K562 (cell line): ENCODE results near the gene GTPBP1. TPM values are rescaled to one million over a fixed set of nuclear protein-coding genes. Genes with fewer than 3 reads are reported as not detected.

Experiments used
- GTF2A2 ChIP-seq: IDR thresholded peaks from 2 replicates; pipeline ENCODE4 v1.6.1; 2016; ENCODE audit warnings: mild to moderate bottlenecking, missing genetic modification characterization, missing compliant biosample characterization
- MCM5 ChIP-seq: fragments of 450-650 bp; IDR thresholded peaks from 2 replicates; pipeline ENCODE4 v1.6.1; 2016; ENCODE audit warnings: low read depth
- MTF1 ChIP-seq: fragments of 250-450 bp; sonication (Bioruptor Pico); IDR thresholded peaks from 2 replicates; pipeline ENCODE4 v1.9.0; 2021; ENCODE audit warnings: moderate library complexity, mild to moderate bottlenecking, inconsistent platforms, borderline replicate concordance
- POLR2B ChIP-seq: fragments of 450-650 bp; IDR thresholded peaks from 2 replicates; pipeline ENCODE4 v1.6.1; 2018; ENCODE audit warnings: low read depth; ENCODE audit not compliant: partially characterized antibody
- PYGO2 ChIP-seq: fragments of 450-650 bp; IDR thresholded peaks from 2 replicates; pipeline ENCODE4 v1.6.1; 2016; ENCODE audit warnings: mild to moderate bottlenecking, missing genetic modification characterization, moderate library complexity, missing compliant biosample characterization
- SAP30 ChIP-seq: fragments of 200-600 bp; sonication (generic); IDR thresholded peaks from 2 replicates; pipeline ENCODE4 v1.6.1; 2012; ENCODE audit warnings: borderline replicate concordance, low read depth, mild to moderate bottlenecking, moderate library complexity, low read length, control low read depth, inconsistent platforms; ENCODE audit not compliant: insufficient read depth, poor library complexity, severe bottlenecking
- TCF7 ChIP-seq: sonication (generic); IDR thresholded peaks from 2 replicates; pipeline ENCODE4 v1.6.1; 2016; ENCODE audit warnings: antibody characterized with exemption, borderline replicate concordance
- polyA plus RNA-seq, 8 experiments: library from polyadenylated mRNA; depleted of rRNA in 4 of 8; stranded (reverse) in 5 of 8; unstranded in 3 of 8; fragments of >200 nt; fragmentation: Nextera tagmentation in 2 of 8; fragmentation: Illumina TruSeq in 1 of 8; extraction: Ambion mirVana in 2 of 8; extraction: Trizol in 1 of 8; gene quantifications; 2 replicates each; pipeline versions ENCODE4 v1.2.1 to v1.2.3, GENCODE V29; 2011 to 2014; ENCODE audit warnings: inconsistent platforms in 1 of 8, missing spikeins in 1 of 8
- total RNA-seq, 7 experiments: library from RNA; depleted of rRNA in 6 of 7; stranded (reverse); fragments of >200 nt in 6 of 7; fragmentation: Illumina TruSeq in 2 of 7; extraction: Trizol in 2 of 7; gene quantifications; 2 replicates each; pipeline versions ENCODE4 v1.2.1 to v1.2.3, GENCODE V29; 2011 to 2021; ENCODE audit warnings: low replicate concordance in 1 of 7
- TF ChIP-seq, protein P1 (sequence below), 2 experiments: fragments of 450-650 bp; conservative IDR thresholded peaks; 2 replicates each; pipeline ENCODE4 v1.6.1; 2017; ENCODE audit warnings: mild to moderate bottlenecking in 2 of 2, moderate library complexity in 2 of 2
- TF ChIP-seq, protein P2 (sequence below): fragments of 450-650 bp; IDR thresholded peaks from 2 replicates; pipeline ENCODE4 v1.7.0; 2016; ENCODE audit warnings: borderline replicate concordance
- TF ChIP-seq, protein P3 (sequence below): fragments of 450-650 bp; IDR thresholded peaks from 2 replicates; pipeline ENCODE4 v1.6.1; 2016; ENCODE audit warnings: missing biosample characterization, missing genetic modification characterization
- TF ChIP-seq, protein P4 (sequence below): sonication (generic); formaldehyde crosslinking; IDR thresholded peaks from 2 replicates; pipeline ENCODE4 v1.8.0; 2022; ENCODE audit warnings: missing genetic modification reagents, mild to moderate bottlenecking, borderline replicate concordance

GTPBP1 gene
- total and polyA plus RNA-seq, 9 of the 15 experiments (the other 6 are each of a cell fraction or from before 2014, with no cell fraction given), result 0.83 to 53.2 (median 23.3) TPM

DNA sequence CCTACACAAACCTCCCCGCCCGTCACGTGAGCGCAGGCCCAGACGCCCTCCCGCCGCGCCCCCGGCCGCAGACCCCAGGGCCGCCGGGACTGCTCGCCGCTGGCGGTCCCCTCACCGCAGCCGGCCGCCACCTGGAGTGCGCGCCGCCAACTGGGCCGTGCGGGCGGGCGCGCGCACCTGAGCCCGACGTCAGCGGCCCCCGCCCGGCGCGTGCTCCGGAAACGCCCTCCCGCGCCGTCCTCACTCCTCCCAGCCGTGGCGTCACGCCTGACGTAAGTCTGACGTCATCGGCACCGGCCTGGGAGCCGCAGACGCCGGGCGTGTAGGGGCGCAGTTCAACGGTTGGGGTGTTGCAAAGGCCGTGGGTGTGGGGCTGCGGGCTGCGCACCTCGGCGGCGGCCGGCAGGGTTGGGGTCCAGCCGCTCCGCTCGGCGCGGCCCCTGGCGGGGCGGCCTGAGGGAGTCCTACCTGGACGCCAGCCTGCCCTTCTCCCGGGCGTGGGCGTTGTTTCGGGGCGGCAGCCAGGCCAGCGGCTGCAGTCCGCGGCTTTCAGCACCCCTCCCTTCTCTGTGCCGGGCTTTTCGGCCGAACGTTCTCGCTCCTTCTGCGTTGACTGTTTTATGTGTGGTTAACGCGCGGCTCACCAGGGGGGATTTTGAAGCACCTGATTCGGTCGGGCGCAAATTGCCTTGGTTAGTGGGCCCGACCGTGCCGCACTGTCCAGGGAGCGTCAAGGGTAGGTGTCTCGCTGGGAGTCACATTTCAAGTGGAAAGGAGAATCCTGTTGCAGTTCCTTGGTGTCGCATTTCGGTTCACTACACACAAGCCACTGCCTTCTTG, 4.7 kb upstream of the GTPBP1 start, which contains the start of gene JOSD1 (continued):
- TF ChIP-seq, protein P1, sequence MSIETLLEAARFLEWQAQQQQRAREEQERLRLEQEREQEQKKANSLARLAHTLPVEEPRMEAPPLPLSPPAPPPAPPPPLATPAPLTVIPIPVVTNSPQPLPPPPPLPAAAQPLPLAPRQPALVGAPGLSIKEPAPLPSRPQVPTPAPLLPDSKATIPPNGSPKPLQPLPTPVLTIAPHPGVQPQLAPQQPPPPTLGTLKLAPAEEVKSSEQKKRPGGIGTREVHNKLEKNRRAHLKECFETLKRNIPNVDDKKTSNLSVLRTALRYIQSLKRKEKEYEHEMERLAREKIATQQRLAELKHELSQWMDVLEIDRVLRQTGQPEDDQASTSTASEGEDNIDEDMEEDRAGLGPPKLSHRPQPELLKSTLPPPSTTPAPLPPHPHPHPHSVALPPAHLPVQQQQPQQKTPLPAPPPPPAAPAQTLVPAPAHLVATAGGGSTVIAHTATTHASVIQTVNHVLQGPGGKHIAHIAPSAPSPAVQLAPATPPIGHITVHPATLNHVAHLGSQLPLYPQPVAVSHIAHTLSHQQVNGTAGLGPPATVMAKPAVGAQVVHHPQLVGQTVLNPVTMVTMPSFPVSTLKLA (conservative IDR thresholded peaks at IDR 0.05), result peak; percentile 38 to 79; a peak in 3 of 4 replicates
- TF ChIP-seq POLR2B (no peak), TCF7 (no peak), MTF1 (CRISPR knock-in tag) (no peak), SAP30 (no peak), MCM5 (no peak), PYGO2 (tag) (no peak), GTF2A2 (tag) (no peak)
- TF ChIP-seq, protein P2, sequence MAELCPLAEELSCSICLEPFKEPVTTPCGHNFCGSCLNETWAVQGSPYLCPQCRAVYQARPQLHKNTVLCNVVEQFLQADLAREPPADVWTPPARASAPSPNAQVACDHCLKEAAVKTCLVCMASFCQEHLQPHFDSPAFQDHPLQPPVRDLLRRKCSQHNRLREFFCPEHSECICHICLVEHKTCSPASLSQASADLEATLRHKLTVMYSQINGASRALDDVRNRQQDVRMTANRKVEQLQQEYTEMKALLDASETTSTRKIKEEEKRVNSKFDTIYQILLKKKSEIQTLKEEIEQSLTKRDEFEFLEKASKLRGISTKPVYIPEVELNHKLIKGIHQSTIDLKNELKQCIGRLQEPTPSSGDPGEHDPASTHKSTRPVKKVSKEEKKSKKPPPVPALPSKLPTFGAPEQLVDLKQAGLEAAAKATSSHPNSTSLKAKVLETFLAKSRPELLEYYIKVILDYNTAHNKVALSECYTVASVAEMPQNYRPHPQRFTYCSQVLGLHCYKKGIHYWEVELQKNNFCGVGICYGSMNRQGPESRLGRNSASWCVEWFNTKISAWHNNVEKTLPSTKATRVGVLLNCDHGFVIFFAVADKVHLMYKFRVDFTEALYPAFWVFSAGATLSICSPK, result no peak
- TF ChIP-seq, protein P3, sequence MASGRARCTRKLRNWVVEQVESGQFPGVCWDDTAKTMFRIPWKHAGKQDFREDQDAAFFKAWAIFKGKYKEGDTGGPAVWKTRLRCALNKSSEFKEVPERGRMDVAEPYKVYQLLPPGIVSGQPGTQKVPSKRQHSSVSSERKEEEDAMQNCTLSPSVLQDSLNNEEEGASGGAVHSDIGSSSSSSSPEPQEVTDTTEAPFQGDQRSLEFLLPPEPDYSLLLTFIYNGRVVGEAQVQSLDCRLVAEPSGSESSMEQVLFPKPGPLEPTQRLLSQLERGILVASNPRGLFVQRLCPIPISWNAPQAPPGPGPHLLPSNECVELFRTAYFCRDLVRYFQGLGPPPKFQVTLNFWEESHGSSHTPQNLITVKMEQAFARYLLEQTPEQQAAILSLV, result no peak
- TF ChIP-seq, protein P4, sequence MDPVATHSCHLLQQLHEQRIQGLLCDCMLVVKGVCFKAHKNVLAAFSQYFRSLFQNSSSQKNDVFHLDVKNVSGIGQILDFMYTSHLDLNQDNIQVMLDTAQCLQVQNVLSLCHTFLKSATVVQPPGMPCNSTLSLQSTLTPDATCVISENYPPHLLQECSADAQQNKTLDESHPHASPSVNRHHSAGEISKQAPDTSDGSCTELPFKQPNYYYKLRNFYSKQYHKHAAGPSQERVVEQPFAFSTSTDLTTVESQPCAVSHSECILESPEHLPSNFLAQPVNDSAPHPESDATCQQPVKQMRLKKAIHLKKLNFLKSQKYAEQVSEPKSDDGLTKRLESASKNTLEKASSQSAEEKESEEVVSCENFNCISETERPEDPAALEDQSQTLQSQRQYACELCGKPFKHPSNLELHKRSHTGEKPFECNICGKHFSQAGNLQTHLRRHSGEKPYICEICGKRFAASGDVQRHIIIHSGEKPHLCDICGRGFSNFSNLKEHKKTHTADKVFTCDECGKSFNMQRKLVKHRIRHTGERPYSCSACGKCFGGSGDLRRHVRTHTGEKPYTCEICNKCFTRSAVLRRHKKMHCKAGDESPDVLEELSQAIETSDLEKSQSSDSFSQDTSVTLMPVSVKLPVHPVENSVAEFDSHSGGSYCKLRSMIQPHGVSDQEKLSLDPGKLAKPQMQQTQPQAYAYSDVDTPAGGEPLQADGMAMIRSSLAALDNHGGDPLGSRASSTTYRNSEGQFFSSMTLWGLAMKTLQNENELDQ (CRISPR knock-in tag), result no peak
